CD4-positive, alpha-beta T cell treated with Interleukin-4 for 4 hours (primary cell): ENCODE results near the gene ARL17B.
"Not testable (repeated sequence)": the region's sequence is repeated elsewhere in the genome, so short reads cannot be mapped to it uniquely, and the experiment has no call there.

Experiments used
- DNase-seq: peaks from one replicate; pipeline ENCODE4 v3.0.0-alpha.2; 2020

Gene ARL17B

GRCh38 chr17:46361755-46362154 is at the start of gene ARL17B:
Gene ARL17B, minus strand, starts transcription at chr17:46361766. Its CDS starts 3,369 bp downstream, at chr17:46358397.
- DNase-seq, result peak; percentile 100

GRCh38 chr17:46409864-46410263 is 48.3 kb upstream of the ARL17B start:
- DNase-seq, result not testable (repeated sequence)

GRCh38 chr17:46407155-46407554 is 45.6 kb upstream of the ARL17B start:
- not testable (repeated sequence) for DNase-seq

GRCh38 chr17:46401033-46401787 is 39.6 kb upstream of the ARL17B start:
- not testable (repeated sequence) for DNase-seq

- DNase-seq, result not testable (repeated sequence)
Measured at GRCh38 chr17:46400543-46400942, 39.0 kb upstream of the ARL17B start.

- DNase-seq, result not testable (repeated sequence)
Measured at GRCh38 chr17:46399993-46400392, 38.4 kb upstream of the ARL17B start.

- DNase-seq, result not testable (repeated sequence)
Measured at GRCh38 chr17:46396292-46396691, 34.7 kb upstream of the ARL17B start.

- not testable (repeated sequence) for DNase-seq
Measured at GRCh38 chr17:46393702-46394101, 32.1 kb upstream of the ARL17B start.

- not testable (repeated sequence) for DNase-seq
Measured at GRCh38 chr17:46385491-46385890, 23.9 kb upstream of the ARL17B start.

- not testable (repeated sequence) for DNase-seq
Measured at GRCh38 chr17:46383118-46383517, 21.6 kb upstream of the ARL17B start.

GRCh38 chr17:46373418-46373817 is 11.9 kb upstream of the ARL17B start:
- DNase-seq, result not testable (repeated sequence)

- not testable (repeated sequence) for DNase-seq
Measured at GRCh38 chr17:46372236-46373229, 11.0 kb upstream of the ARL17B start.

- DNase-seq, result not testable (repeated sequence)
Measured at GRCh38 chr17:46367520-46367919, 6.0 kb upstream of the ARL17B start.

GRCh38 chr17:46361145-46361735 is 326 bp downstream of the ARL17B start:
- not testable (repeated sequence) for DNase-seq

GRCh38 chr17:46353856-46354255 is 7.7 kb downstream of the ARL17B start:
- not testable (repeated sequence) for DNase-seq

- DNase-seq, result not testable (repeated sequence)
Measured at GRCh38 chr17:46349060-46349459, 12.5 kb downstream of the ARL17B start.

- not testable (repeated sequence) for DNase-seq
Measured at GRCh38 chr17:46348345-46348744, 13.2 kb downstream of the ARL17B start.

GRCh38 chr17:46342131-46342530 is 19.4 kb downstream of the ARL17B start:
- not testable (repeated sequence) for DNase-seq

- DNase-seq, result not testable (repeated sequence)
Measured at GRCh38 chr17:46341220-46341619, 20.3 kb downstream of the ARL17B start.

GRCh38 chr17:46294831-46295230 is 66.7 kb downstream of the ARL17B start, which contains the start of gene LRRC37A:
Gene LRRC37A, plus strand, starts transcription at chr17:46295131. Its CDS starts 3 bp downstream, at chr17:46295134.
- not testable (repeated sequence) for DNase-seq

GRCh38 chr17:46291618-46292017 is 69.9 kb downstream of the ARL17B start:
- not testable (repeated sequence) for DNase-seq

GRCh38 chr17:46290906-46291546 is 70.5 kb downstream of the ARL17B start:
- DNase-seq, result not testable (repeated sequence)
